Suppressor macrophage treated with lipopolysaccharide for 4 hours (primary cell): ENCODE data around the gene DNAH6.

ENCODE experiments used
- DNase-seq: peaks from one replicate; pipeline ENCODE4 v3.0.0-alpha.2; 2020

The DNAH6 gene

GRCh38 chr2:84701880-84702279 lies 185.6 kb downstream of the DNAH6 start:
- DNase-seq = no peak

- DNase-seq = no peak
Measured at GRCh38 chr2:84702941-84703340, 186.6 kb downstream of the DNAH6 start.

GRCh38 chr2:84703831-84704230 lies 187.5 kb downstream of the DNAH6 start:
- no peak for DNase-seq

- DNase-seq = no peak
Measured at GRCh38 chr2:84704505-84705244, 188.4 kb downstream of the DNAH6 start.

GRCh38 chr2:84705858-84706257 lies 189.6 kb downstream of the DNAH6 start:
- DNase-seq = no peak

- no peak for DNase-seq
Measured at GRCh38 chr2:84708442-84708841, 192.1 kb downstream of the DNAH6 start.

- no peak for DNase-seq
Measured at GRCh38 chr2:84711651-84712050, 195.4 kb downstream of the DNAH6 start.

GRCh38 chr2:84713441-84713840 lies 197.1 kb downstream of the DNAH6 start:
- DNase-seq = no peak

- no peak for DNase-seq
Measured at GRCh38 chr2:84716564-84716963, 200.3 kb downstream of the DNAH6 start.

- DNase-seq = no peak
Measured at GRCh38 chr2:84717302-84717701, 201.0 kb downstream of the DNAH6 start.

- no peak for DNase-seq
Measured at GRCh38 chr2:84719434-84719833, 203.1 kb downstream of the DNAH6 start.

GRCh38 chr2:84723831-84724230 lies 207.5 kb downstream of the DNAH6 start:
- DNase-seq = no peak

GRCh38 chr2:84725717-84726116 lies 209.4 kb downstream of the DNAH6 start:
- no peak for DNase-seq

- DNase-seq = no peak
Measured at GRCh38 chr2:84727315-84727714, 211.0 kb downstream of the DNAH6 start.

GRCh38 chr2:84729224-84729623 lies 212.9 kb downstream of the DNAH6 start:
- DNase-seq = no peak

- no peak for DNase-seq
Measured at GRCh38 chr2:84731185-84731584, 214.9 kb downstream of the DNAH6 start.

GRCh38 chr2:84732897-84733778 lies 216.8 kb downstream of the DNAH6 start:
- peak; percentile 1 for DNase-seq

- DNase-seq = no peak
Measured at GRCh38 chr2:84735389-84735788, 219.1 kb downstream of the DNAH6 start.

GRCh38 chr2:84741182-84741822 lies 225.0 kb downstream of the DNAH6 start:
- no peak for DNase-seq

GRCh38 chr2:84748341-84748740 lies 232.0 kb downstream of the DNAH6 start:
- DNase-seq = no peak

- DNase-seq = no peak
Measured at GRCh38 chr2:84749442-84749841, 233.1 kb downstream of the DNAH6 start.

GRCh38 chr2:84755096-84755495 lies 238.8 kb downstream of the DNAH6 start:
- no peak for DNase-seq

GRCh38 chr2:84757648-84758047 lies 241.3 kb downstream of the DNAH6 start:
- DNase-seq = no peak

- no peak for DNase-seq
Measured at GRCh38 chr2:84766791-84767190, 250.5 kb downstream of the DNAH6 start.
